K562 (cell line): ENCODE data around the gene MMEL1.

Experiments
- DACH1 ChIP-seq: fragments of 450-650 bp; IDR thresholded peaks from 2 replicates; pipeline ENCODE4 v1.6.1; 2018; ENCODE audit not compliant: partially characterized antibody
- RAD21 ChIP-seq, 2 experiments: fragments of 250-450 bp in 1 of 2; fragments of 450-650 bp in 1 of 2; sonication (Bioruptor Pico) in 1 of 2; formaldehyde crosslinking in 1 of 2; IDR thresholded peaks in 1 of 2; conservative IDR thresholded peaks in 1 of 2; 2 replicates each; pipeline versions ENCODE4 v1.4.0 to v1.8.0; 2020 to 2022; ENCODE audit warnings: mild to moderate bottlenecking in 2 of 2, moderate library complexity in 1 of 2
- RNF2 ChIP-seq: sonication (generic); IDR thresholded peaks from 2 replicates; pipeline ENCODE4 v1.6.1; 2016

GRCh38 chr1:2605509-2606395 is 27.1 kb downstream of the MMEL1 start:
- TF ChIP-seq RNF2, result no peak
- no peak for TF ChIP-seq RAD21 (CRISPR knock-in tag; conservative IDR thresholded peaks at IDR 0.05 in 1 of 2, IDR thresholded peaks at IDR 0.05 in 1 of 2)
- TF ChIP-seq DACH1, result no peak
